Measurements from ENCODE around the gene RFWD3.

RFWD3 gene

DNA sequence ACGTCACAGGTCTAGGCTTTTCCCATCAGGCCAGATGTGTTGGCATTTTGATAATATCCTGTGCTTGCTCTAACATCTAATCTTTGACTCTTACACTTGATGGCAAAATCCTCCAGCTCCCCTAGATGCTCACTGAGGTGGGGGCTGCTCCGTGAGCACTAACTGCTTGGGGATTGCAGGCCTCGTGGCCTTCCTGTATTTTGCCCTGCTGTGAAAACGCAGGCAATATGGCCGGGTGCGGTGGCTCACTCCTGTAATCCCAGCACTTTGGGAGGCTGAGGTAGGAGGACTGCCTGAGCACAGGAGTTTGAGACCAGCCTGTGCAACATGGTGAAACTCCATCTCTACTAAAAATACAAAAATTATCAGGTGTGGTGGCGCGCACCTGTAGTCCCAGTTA, 43.7 kb upstream of the RFWD3 start:
- H3K27ac ChIP-seq, result no peak overlapping the region
- no peak for DNase-seq (ENCODE audit: low spot score)
- ChIA-PET CTCF (interaction anchor here (0.6 to 6.0 kb wide), 6 partner anchors 15 to 152 kb away, joined by 3 to 83 read pairs (median 3); partner anchors contain the start of gene FA2H), POLR2A (ENCODE audit: low non-redundant PET) (interaction anchor here (0.5 to 0.7 kb wide), 3 partner anchors 19 to 450 kb away, joined by 3 to 12 read pairs (median 11); no protein-coding TSS in a partner anchor)
- TF ChIP-seq, protein P1, sequence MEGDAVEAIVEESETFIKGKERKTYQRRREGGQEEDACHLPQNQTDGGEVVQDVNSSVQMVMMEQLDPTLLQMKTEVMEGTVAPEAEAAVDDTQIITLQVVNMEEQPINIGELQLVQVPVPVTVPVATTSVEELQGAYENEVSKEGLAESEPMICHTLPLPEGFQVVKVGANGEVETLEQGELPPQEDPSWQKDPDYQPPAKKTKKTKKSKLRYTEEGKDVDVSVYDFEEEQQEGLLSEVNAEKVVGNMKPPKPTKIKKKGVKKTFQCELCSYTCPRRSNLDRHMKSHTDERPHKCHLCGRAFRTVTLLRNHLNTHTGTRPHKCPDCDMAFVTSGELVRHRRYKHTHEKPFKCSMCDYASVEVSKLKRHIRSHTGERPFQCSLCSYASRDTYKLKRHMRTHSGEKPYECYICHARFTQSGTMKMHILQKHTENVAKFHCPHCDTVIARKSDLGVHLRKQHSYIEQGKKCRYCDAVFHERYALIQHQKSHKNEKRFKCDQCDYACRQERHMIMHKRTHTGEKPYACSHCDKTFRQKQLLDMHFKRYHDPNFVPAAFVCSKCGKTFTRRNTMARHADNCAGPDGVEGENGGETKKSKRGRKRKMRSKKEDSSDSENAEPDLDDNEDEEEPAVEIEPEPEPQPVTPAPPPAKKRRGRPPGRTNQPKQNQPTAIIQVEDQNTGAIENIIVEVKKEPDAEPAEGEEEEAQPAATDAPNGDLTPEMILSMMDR (conservative IDR thresholded peaks at IDR 0.05; ENCODE audit: low read depth), result no peak

DNA sequence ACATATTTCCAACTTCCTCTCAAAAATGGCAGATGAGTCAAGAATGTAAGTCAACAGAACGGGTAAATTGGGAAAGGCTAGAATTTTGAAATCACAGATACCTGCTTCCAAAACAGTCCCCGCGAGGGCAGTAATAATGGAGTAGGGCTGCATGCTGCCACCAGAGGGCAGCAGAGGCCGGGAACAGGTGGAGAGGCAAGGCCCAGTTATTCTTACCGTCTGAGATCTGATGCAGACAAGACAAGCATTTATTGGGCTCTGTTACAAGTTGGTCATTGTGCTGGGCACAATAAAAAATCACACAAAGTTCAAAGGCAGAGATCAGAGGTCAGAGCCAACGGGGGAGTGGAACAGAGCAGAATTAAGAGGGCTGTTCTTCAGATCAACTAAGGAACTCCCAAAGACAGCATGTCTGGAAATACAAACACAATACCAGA, 42.8 kb upstream of the RFWD3 start:
- peak; percentile 78 for DNase-seq (ENCODE audit: low spot score)
- CTCF ChIA-PET, result interaction anchor here (0.6 to 6.0 kb wide), 4 partner anchors 65 to 153 kb away, joined by 3 to 83 read pairs (median 16); partner anchors contain the start of gene FA2H
- POLR2A ChIA-PET (ENCODE audit: low non-redundant PET), result interaction anchor here (0.6 kb wide), 1 partner anchor 151 kb away, joined by 4 read pairs; no protein-coding TSS in a partner anchor
- TF ChIP-seq, protein P1 (conservative IDR thresholded peaks at IDR 0.05; ENCODE audit: low read depth), result peak; percentile 97
- no peak overlapping the region for H3K27ac ChIP-seq

DNA sequence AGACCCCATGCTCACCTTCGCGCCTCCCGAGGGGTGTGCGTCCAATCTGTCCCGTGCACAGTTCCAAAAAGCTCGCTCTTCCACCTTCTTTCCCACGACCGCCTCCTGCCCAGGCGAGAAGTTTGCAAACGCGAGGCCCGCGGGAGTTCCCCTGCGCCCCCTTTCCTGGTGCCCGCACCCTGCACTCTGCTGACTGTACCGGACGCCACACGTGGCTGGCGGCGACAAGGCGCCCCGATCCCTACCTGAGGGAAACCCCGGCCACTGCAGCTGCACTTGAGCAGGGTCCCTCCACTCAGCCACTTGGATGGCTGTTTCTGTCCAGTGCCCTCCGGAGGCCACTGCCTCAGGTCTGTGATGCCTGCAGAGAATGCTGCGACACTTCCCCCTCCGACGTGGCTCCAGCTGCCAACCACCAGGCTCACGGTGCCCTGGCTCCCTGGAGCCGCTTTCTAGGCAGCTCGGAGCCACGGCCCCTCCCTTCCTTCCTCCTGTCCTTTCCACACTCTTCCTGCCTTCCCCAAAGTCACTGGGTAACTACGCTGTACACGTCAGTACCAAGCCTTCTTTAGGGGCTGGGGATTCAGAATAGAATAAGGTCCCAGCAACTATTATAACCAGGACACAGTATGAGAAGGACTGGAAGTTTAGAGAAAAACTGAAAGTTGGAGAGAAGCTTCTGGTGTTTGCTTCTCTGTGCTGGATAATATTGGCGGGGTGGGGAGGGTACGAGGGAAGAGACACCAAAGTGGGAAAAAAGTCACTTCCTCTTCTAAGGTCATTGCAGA, 34.0 kb upstream of the RFWD3 start, which contains the start of gene MLKL:
Gene MLKL (minus strand): TSS at position 425 of the 788 bp plus-strand sequence. CDS start 5,105 bp downstream, outside the sequence.
- peak; percentile 41 for DNase-seq (ENCODE audit: low spot score)
- H3K27ac ChIP-seq, result peak within 1 kb of the TSS; percentile 90
- TF ChIP-seq, protein P1 (conservative IDR thresholded peaks at IDR 0.05; ENCODE audit: low read depth), result no peak
- ChIA-PET CTCF (interaction anchor here (0.5 to 2.1 kb wide), 7 partner anchors 22 to 298 kb away, joined by 3 to 13 read pairs (median 4); partner anchors contain the start of gene ZNRF1), POLR2A (ENCODE audit: low non-redundant PET) (no interaction called here)

DNA sequence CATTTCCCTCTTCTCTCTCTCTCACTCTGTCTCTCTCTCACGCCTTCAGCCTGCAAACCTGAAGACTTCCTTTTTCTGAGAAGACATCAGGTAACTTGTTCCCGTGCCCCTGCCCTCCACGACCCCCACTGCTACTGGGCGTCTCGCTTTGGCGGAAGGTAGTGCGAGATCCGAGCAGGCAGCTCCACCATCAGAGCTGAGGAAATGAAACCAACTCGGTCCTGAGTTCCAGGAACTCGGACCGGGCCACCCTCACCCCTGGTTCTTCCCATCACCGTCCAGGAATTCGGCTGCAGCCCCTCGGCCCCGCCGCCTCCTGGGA, 33.4 kb upstream of the RFWD3 start:
- peak; percentile 59 for DNase-seq (ENCODE audit: low spot score)
- ChIA-PET POLR2A (ENCODE audit: low non-redundant PET) (no interaction called here), CTCF (interaction anchor here (0.6 to 1.7 kb wide), 4 partner anchors 112 to 299 kb away, joined by 3 to 13 read pairs (median 7); partner anchors contain the start of gene ZNRF1)
- peak overlapping the region; percentile 90 for H3K27ac ChIP-seq
- TF ChIP-seq, protein P1 (conservative IDR thresholded peaks at IDR 0.05; ENCODE audit: low read depth), result no peak

DNA sequence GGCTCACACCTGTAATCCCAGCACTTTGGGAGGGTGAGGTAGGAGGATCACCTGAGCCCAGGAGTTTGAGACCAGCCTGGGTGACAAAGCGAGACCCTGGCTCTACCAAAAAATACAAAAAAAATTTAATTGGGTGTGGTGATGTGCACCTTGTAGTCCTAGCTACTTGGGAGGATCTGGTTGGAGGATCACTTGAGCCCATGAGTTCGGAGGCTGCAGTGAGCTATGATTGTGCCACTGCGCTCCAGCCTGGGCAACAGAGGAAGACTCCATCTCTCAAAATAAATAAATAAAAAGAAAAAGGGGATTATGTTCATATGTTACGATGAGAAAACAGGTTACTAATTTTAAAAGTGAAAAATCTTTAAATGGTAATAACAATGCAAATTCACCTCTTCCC, 33.0 kb upstream of the RFWD3 start:
- CTCF ChIA-PET, result interaction anchor here (0.6 to 1.7 kb wide), 3 partner anchors 113 to 163 kb away, joined by 3 to 13 read pairs (median 10); no protein-coding TSS in a partner anchor
- peak overlapping the region; percentile 90 for H3K27ac ChIP-seq
- TF ChIP-seq, protein P1 (conservative IDR thresholded peaks at IDR 0.05; ENCODE audit: low read depth), result no peak
- POLR2A ChIA-PET (ENCODE audit: low non-redundant PET), result interaction anchor here (0.6 kb wide), 1 partner anchor 411 kb away, joined by 3 read pairs; no protein-coding TSS in a partner anchor
- no peak for DNase-seq (ENCODE audit: low spot score)

DNA sequence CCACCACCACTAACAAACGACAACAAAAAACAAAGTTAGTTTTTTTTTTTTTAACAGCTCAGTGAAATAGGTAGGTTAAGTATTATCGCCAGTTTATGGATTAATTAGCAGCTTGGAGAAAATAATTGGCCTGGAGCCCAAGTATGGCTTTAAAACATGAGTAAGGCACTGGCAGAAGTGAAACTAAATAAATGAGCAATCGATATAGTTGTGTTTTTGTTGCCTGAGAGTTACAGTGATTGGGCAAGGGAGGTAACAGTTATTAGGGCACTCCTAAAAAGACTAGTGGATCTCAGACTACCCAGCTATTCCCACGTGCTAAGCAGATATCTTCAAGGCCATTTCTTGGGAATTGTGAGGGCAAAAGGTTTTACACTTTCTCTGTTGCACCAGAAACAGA, 31.5 kb upstream of the RFWD3 start:
- POLR2A ChIA-PET (ENCODE audit: low non-redundant PET), result no interaction called here
- TF ChIP-seq, protein P1 (conservative IDR thresholded peaks at IDR 0.05; ENCODE audit: low read depth), result no peak
- peak overlapping the region; percentile 43 for H3K27ac ChIP-seq
- peak; percentile 24 for DNase-seq (ENCODE audit: low spot score)
- CTCF ChIA-PET, result interaction anchor here (0.6 kb wide), 1 partner anchor 1066 kb away, joined by 5 read pairs; no protein-coding TSS in a partner anchor
